ENCODE data around the gene ARAP2. TPM values are rescaled to one million over a fixed set of nuclear protein-coding genes. Genes with fewer than 3 reads are reported as not detected.

The ARAP2 gene
- total RNA-seq, 2 experiments from 2014 or later = 6.9 to 8.6 TPM

GRCh38 chr4:36163198-36163597 is 81.1 kb downstream of the ARAP2 start:
- ChIA-PET POLR2A (interaction anchor here (0.7 kb wide), 1 partner anchor 16 kb away, joined by 3 read pairs; no protein-coding TSS in a partner anchor), CTCF (ENCODE audit: unreplicated experiment) (no interaction called here)
- no peaks in the 10 kb centered on the region for H3K9me3 ChIP-seq (ENCODE audit: low read length)
- H3K4me3 ChIP-seq (ENCODE audit: low read depth, low read length, poor library complexity, severe bottlenecking) = no peak overlapping the region
- no peaks in the 10 kb centered on the region for H3K9me2 ChIP-seq (ENCODE audit: insufficient read depth, low read length)
- no peak for DNase-seq (ENCODE audit: low spot score)
- H3K27ac ChIP-seq (ENCODE audit: low read depth, low read length, poor library complexity, severe bottlenecking) = no peak overlapping the region
- no peaks in the 10 kb centered on the region for H4K20me1 ChIP-seq (ENCODE audit: insufficient read depth, low read length)
- intact Hi-C loops (cut with micrococcal nuclease; ENCODE audit: unreplicated experiment) = no loop called here
- H3K4me2 ChIP-seq (ENCODE audit: low read length) = no peak overlapping the region
- BruUV-seq (replicated peaks) = no TSS peak
- TF ChIP-seq EZH2phosphoT487 (IDR thresholded peaks at IDR 0.05; ENCODE audit: borderline replicate concordance, low read depth, low read length) = no peak
- TF ChIP-seq, protein P1, sequence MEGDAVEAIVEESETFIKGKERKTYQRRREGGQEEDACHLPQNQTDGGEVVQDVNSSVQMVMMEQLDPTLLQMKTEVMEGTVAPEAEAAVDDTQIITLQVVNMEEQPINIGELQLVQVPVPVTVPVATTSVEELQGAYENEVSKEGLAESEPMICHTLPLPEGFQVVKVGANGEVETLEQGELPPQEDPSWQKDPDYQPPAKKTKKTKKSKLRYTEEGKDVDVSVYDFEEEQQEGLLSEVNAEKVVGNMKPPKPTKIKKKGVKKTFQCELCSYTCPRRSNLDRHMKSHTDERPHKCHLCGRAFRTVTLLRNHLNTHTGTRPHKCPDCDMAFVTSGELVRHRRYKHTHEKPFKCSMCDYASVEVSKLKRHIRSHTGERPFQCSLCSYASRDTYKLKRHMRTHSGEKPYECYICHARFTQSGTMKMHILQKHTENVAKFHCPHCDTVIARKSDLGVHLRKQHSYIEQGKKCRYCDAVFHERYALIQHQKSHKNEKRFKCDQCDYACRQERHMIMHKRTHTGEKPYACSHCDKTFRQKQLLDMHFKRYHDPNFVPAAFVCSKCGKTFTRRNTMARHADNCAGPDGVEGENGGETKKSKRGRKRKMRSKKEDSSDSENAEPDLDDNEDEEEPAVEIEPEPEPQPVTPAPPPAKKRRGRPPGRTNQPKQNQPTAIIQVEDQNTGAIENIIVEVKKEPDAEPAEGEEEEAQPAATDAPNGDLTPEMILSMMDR (conservative IDR thresholded peaks at IDR 0.05; ENCODE audit: low read length) = no peak
- no peaks in the 10 kb centered on the region for H3K4me1 ChIP-seq (ENCODE audit: insufficient read depth, low read length, poor library complexity, severe bottlenecking)
- no peak overlapping the region for H2AFZ ChIP-seq (ENCODE audit: low read length)
- H3K79me2 ChIP-seq (ENCODE audit: insufficient read depth, low read depth, low read length) = no peaks in the 10 kb centered on the region
- no peaks in the 10 kb centered on the region for H3K36me3 ChIP-seq (ENCODE audit: insufficient read depth, low read length)

DNA sequence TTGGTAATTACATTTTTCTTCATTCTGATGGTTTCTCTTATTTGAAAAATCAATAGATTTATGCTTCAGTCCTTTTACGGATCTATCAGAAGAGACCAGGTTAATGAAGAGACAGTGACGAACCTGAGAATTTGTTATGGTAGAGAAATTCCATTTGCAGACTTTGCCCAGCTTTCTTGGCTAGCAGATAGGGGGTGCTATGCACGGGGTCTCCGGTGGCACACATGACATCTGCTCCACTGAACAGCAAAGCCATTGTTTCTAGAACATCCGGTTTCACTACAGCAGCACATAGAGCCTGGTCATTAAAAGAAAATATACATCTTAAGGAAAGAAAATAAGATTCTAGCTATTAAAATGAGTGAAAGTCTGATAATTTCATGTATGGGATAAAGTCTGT is 85.1 kb downstream of the ARAP2 start:
- H3K9me3 ChIP-seq (ENCODE audit: low read length) = no peaks in the 10 kb centered on the region
- BruUV-seq (replicated peaks) = no TSS peak
- TF ChIP-seq, protein P1 (conservative IDR thresholded peaks at IDR 0.05; ENCODE audit: low read length) = peak; percentile 55
- no peak for TF ChIP-seq EZH2phosphoT487 (IDR thresholded peaks at IDR 0.05; ENCODE audit: borderline replicate concordance, low read depth, low read length)
- H3K27ac ChIP-seq (ENCODE audit: low read depth, low read length, poor library complexity, severe bottlenecking) = no peak overlapping the region
- CTCF ChIA-PET (ENCODE audit: unreplicated experiment) = no interaction called here
- intact Hi-C loops (cut with micrococcal nuclease; ENCODE audit: unreplicated experiment) = no loop called here
- no peak overlapping the region for H2AFZ ChIP-seq (ENCODE audit: low read length)
- no peaks in the 10 kb centered on the region for H4K20me1 ChIP-seq (ENCODE audit: insufficient read depth, low read length)
- no peak for DNase-seq (ENCODE audit: low spot score)
- H3K4me3 ChIP-seq (ENCODE audit: low read depth, low read length, poor library complexity, severe bottlenecking) = no peak overlapping the region
- POLR2A ChIA-PET = interaction anchor here (2.9 kb wide), 1 partner anchor 11 kb away, joined by 10 read pairs; no protein-coding TSS in a partner anchor
- no peak overlapping the region for H3K4me2 ChIP-seq (ENCODE audit: low read length)
- H3K4me1 ChIP-seq (ENCODE audit: insufficient read depth, low read length, poor library complexity, severe bottlenecking) = no peaks in the 10 kb centered on the region
- H3K9me2 ChIP-seq (ENCODE audit: insufficient read depth, low read length) = no peaks in the 10 kb centered on the region
- no peaks in the 10 kb centered on the region for H3K36me3 ChIP-seq (ENCODE audit: insufficient read depth, low read length)
- H3K79me2 ChIP-seq (ENCODE audit: insufficient read depth, low read depth, low read length) = no peaks in the 10 kb centered on the region

DNA sequence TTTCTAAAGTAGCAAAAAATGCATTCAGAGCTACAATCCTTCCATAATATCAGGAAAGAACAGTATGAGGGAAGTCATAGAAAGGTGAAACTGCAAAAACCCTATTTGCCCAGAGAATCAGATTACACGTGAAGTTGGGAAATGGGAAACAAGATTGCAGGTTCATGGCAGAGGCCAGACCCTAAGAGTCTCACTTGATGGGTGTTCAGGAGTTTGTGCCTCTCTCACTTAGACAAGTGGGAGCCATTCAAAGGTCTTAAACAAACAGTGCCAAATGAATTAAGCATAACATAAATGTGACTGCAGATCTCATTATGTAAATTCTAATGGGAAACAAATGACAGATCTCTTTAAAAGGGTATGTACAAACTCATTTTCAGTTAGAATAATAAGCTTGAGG is 91.6 kb downstream of the ARAP2 start:
- intact Hi-C loops (cut with micrococcal nuclease; ENCODE audit: unreplicated experiment) = no loop called here
- CTCF ChIA-PET (ENCODE audit: unreplicated experiment) = no interaction called here

More for the DNA sequence above, 91.6 kb downstream of the ARAP2 start:
- Histone ChIP-seq H3K27ac (ENCODE audit: low read depth, low read length, poor library complexity, severe bottlenecking) (no peak overlapping the region), H2AFZ (ENCODE audit: low read length) (no peak overlapping the region), H3K4me1 (ENCODE audit: insufficient read depth, low read length, poor library complexity, severe bottlenecking) (no peaks in the 10 kb centered on the region), H3K9me3 (ENCODE audit: low read length) (no peaks in the 10 kb centered on the region), H3K9me2 (ENCODE audit: insufficient read depth, low read length) (no peaks in the 10 kb centered on the region), H4K20me1 (ENCODE audit: insufficient read depth, low read length) (no peaks in the 10 kb centered on the region), H3K4me2 (ENCODE audit: low read length) (no peak overlapping the region), H3K36me3 (ENCODE audit: insufficient read depth, low read length) (no peaks in the 10 kb centered on the region), H3K79me2 (ENCODE audit: insufficient read depth, low read depth, low read length) (no peaks in the 10 kb centered on the region), H3K4me3 (ENCODE audit: low read depth, low read length, poor library complexity, severe bottlenecking) (no peak overlapping the region)
- POLR2A ChIA-PET = interaction anchor here (0.6 kb wide), 1 partner anchor 134 kb away, joined by 5 read pairs; no protein-coding TSS in a partner anchor
- no peak for DNase-seq (ENCODE audit: low spot score)
- TF ChIP-seq EZH2phosphoT487 (IDR thresholded peaks at IDR 0.05; ENCODE audit: borderline replicate concordance, low read depth, low read length) = no peak
- TF ChIP-seq, protein P1 (conservative IDR thresholded peaks at IDR 0.05; ENCODE audit: low read length) = no peak
- BruUV-seq (replicated peaks) = no TSS peak
